BLaER1 treated with 17β-estradiol and CSF1 and Interleukin-3, amounts not matched to agents 10 nM and 100 nM (cell line): ENCODE data around the gene CDCP2.

Source experiments
- H3K27ac ChIP-seq, 11 experiments: shearing (Covaris generic); formaldehyde crosslinking; 2 replicates each; pipeline ENCODE4 v1.8.1; 2022
- H3K27me3 ChIP-seq, 11 experiments: shearing (Covaris generic); formaldehyde crosslinking; 2 replicates each; pipeline ENCODE4 v1.8.1; 2022
- H3K36me3 ChIP-seq, 11 experiments: shearing (Covaris generic); formaldehyde crosslinking; 2 replicates each; pipeline ENCODE4 v1.8.1; 2022
- H3K4me1 ChIP-seq, 10 experiments: shearing (Covaris generic); formaldehyde crosslinking; 2 replicates each; pipeline ENCODE4 v1.8.1; 2022
- H3K4me2 ChIP-seq, 11 experiments: shearing (Covaris generic); formaldehyde crosslinking; 2 replicates each; pipeline ENCODE4 v1.8.1; 2022
- H3K4me3 ChIP-seq, 10 experiments: shearing (Covaris generic); formaldehyde crosslinking; 2 replicates each; pipeline ENCODE4 v1.8.1; 2022
- H3K9ac ChIP-seq, 11 experiments: shearing (Covaris generic); formaldehyde crosslinking; 2 replicates each; pipeline ENCODE4 v1.8.1; 2022
- H3K9me3 ChIP-seq, 11 experiments: shearing (Covaris generic); formaldehyde crosslinking; replicated peaks in 1 of 11; 2 replicates each; pipeline ENCODE4 v1.8.1; 2022
- H4K20me1 ChIP-seq, 11 experiments: shearing (Covaris generic); formaldehyde crosslinking; 2 replicates each; pipeline ENCODE4 v1.8.1; 2022
- Cebpa-rat ChIP-seq, 11 experiments: shearing (Covaris generic); IDR thresholded peaks; 2 replicates each; pipeline ENCODE4 v1.8.1; 2022

CDCP2 gene

GRCh38 chr1:54180701-54181360, 28.0 kb upstream of the CDCP2 start:
- no peak overlapping the region for H3K27ac ChIP-seq
- H3K4me2 ChIP-seq = no peak overlapping the region
- no peak overlapping the region; a peak in 1 of 22 replicates for H3K9ac ChIP-seq
- peaks cover 6 to 58% (median 15%) of the 10 kb centered on the region in 11 experiments; a peak in 16 of 22 replicates for H3K36me3 ChIP-seq
- H3K27me3 ChIP-seq = no peaks in the 10 kb centered on the region
- 0 out of 22 replicates have a peak, but pooled peaks cover 0 to 4% (median 0%) of the 10 kb centered on the region in 11 experiments for H4K20me1 ChIP-seq
- no peak for TF ChIP-seq Cebpa-rat (IDR thresholded peaks at IDR 0.05)
- no peaks in the 10 kb centered on the region for H3K4me1 ChIP-seq
- no peak overlapping the region for H3K4me3 ChIP-seq
- no peaks in the 10 kb centered on the region for H3K9me3 ChIP-seq

- Histone ChIP-seq H3K4me2 (no peak overlapping the region), H4K20me1 (0 out of 22 replicates have a peak, but pooled peaks cover 0 to 4% (median 0%) of the 10 kb centered on the region in 11 experiments), H3K27me3 (no peaks in the 10 kb centered on the region), H3K9ac (no peak overlapping the region), H3K9me3 (no peaks in the 10 kb centered on the region), H3K4me3 (no peak overlapping the region), H3K4me1 (peaks cover 8 to 15% (median 12%) of the 10 kb centered on the region in 10 experiments; a peak in 18 of 20 replicates), H3K36me3 (peaks cover 6 to 61% (median 20%) of the 10 kb centered on the region in 11 experiments; a peak in 14 of 22 replicates), H3K27ac (no peak overlapping the region)
- TF ChIP-seq Cebpa-rat (IDR thresholded peaks at IDR 0.05) = no peak
Measured at GRCh38 chr1:54178296-54179070, 25.7 kb upstream of the CDCP2 start.

- H3K9ac ChIP-seq = no peak overlapping the region
- TF ChIP-seq Cebpa-rat (IDR thresholded peaks at IDR 0.05) = no peak
- H3K9me3 ChIP-seq = no peaks in the 10 kb centered on the region
- H3K4me2 ChIP-seq = no peak overlapping the region
- H3K27ac ChIP-seq = no peak overlapping the region
- no peaks in the 10 kb centered on the region for H3K27me3 ChIP-seq
- H3K4me3 ChIP-seq = no peak overlapping the region
- H4K20me1 ChIP-seq = 0 out of 22 replicates have a peak, but pooled peaks cover 0 to 4% (median 0%) of the 10 kb centered on the region in 11 experiments
- H3K36me3 ChIP-seq = peaks cover 6 to 56% (median 20%) of the 10 kb centered on the region in 11 experiments; a peak in 14 of 22 replicates
- H3K4me1 ChIP-seq = peaks cover 16 to 22% (median 19%) of the 10 kb centered on the region in 10 experiments; a peak in 19 of 20 replicates
Measured at GRCh38 chr1:54177726-54178125, 24.9 kb upstream of the CDCP2 start.

- Histone ChIP-seq H3K27me3 (no peaks in the 10 kb centered on the region), H3K4me2 (no peak overlapping the region), H3K4me1 (peaks cover 16 to 32% (median 27%) of the 10 kb centered on the region in 10 experiments; a peak in 19 of 20 replicates), H3K9ac (no peak overlapping the region), H3K36me3 (peaks cover 6 to 49% (median 20%) of the 10 kb centered on the region in 11 experiments; a peak in 14 of 22 replicates), H3K9me3 (no peaks in the 10 kb centered on the region), H4K20me1 (0 out of 22 replicates have a peak, but pooled peaks cover 0 to 4% (median 0%) of the 10 kb centered on the region in 11 experiments), H3K4me3 (no peak overlapping the region), H3K27ac (no peak overlapping the region)
- no peak for TF ChIP-seq Cebpa-rat (IDR thresholded peaks at IDR 0.05)
Measured at GRCh38 chr1:54176621-54177327, 24.0 kb upstream of the CDCP2 start.

GRCh38 chr1:54174106-54174505, 21.3 kb upstream of the CDCP2 start:
- Histone ChIP-seq H3K27ac (peak overlapping the region in 7 of 11 experiments; percentile 11 to 77 (median 64); a peak in 8 of 22 replicates), H3K4me2 (peak overlapping the region in 10 of 11 experiments; percentile 18 to 72 (median 51); a peak in 19 of 22 replicates), H4K20me1 (0 out of 22 replicates have a peak, but pooled peaks cover 0 to 4% (median 0%) of the 10 kb centered on the region in 11 experiments), H3K9me3 (no peaks in the 10 kb centered on the region), H3K36me3 (peaks cover 4 to 29% (median 14%) of the 10 kb centered on the region in 11 experiments; a peak in 13 of 22 replicates), H3K9ac (peak overlapping the region in 3 of 11 experiments; percentile 7 to 37 (median 27); a peak in 1 of 22 replicates), H3K27me3 (no peaks in the 10 kb centered on the region), H3K4me3 (no peak overlapping the region), H3K4me1 (peaks cover 16 to 43% (median 35%) of the 10 kb centered on the region in 10 experiments; a peak in 19 of 20 replicates)
- no peak for TF ChIP-seq Cebpa-rat (IDR thresholded peaks at IDR 0.05)

- Histone ChIP-seq H3K27ac (peak overlapping the region in 7 of 11 experiments; percentile 11 to 77 (median 71); a peak in 13 of 22 replicates), H3K36me3 (peaks cover 0 to 26% (median 9%) of the 10 kb centered on the region in 11 experiments; a peak in 12 of 22 replicates), H3K9me3 (no peaks in the 10 kb centered on the region), H3K9ac (peak overlapping the region in 3 of 11 experiments; percentile 7 to 37 (median 14); a peak in 1 of 22 replicates), H3K27me3 (no peaks in the 10 kb centered on the region), H3K4me2 (peak overlapping the region; percentile 3 to 72 (median 49); a peak in 20 of 22 replicates), H3K4me3 (no peak overlapping the region), H3K4me1 (peaks cover 16 to 43% (median 35%) of the 10 kb centered on the region in 10 experiments; a peak in 19 of 20 replicates), H4K20me1 (0 out of 22 replicates have a peak, but pooled peaks cover 0 to under 1% (median 0%) of the 10 kb centered on the region in 11 experiments)
- no peak for TF ChIP-seq Cebpa-rat (IDR thresholded peaks at IDR 0.05)
Measured at GRCh38 chr1:54173681-54174080, 20.9 kb upstream of the CDCP2 start.

- Histone ChIP-seq H3K4me3 (no peak overlapping the region), H3K4me1 (peaks cover 16 to 43% (median 35%) of the 10 kb centered on the region in 10 experiments; a peak in 19 of 20 replicates), H4K20me1 (no peaks in the 10 kb centered on the region), H3K36me3 (peaks cover 0 to 18% (median 5%) of the 10 kb centered on the region in 11 experiments; a peak in 9 of 22 replicates), H3K27me3 (no peaks in the 10 kb centered on the region), H3K9ac (peak overlapping the region in 9 of 11 experiments; percentile 11 to 64 (median 39); a peak in 14 of 22 replicates), H3K4me2 (peak overlapping the region; percentile 3 to 72 (median 49); a peak in 20 of 22 replicates), H3K27ac (peak overlapping the region in 8 of 11 experiments; percentile 42 to 77 (median 68); a peak in 17 of 22 replicates), H3K9me3 (no peaks in the 10 kb centered on the region)
- TF ChIP-seq Cebpa-rat (IDR thresholded peaks at IDR 0.05) = no peak
Measured at GRCh38 chr1:54172614-54173599, 20.1 kb upstream of the CDCP2 start.
